SU-DHL-6 (cell line): ENCODE results near the gene EIF4H.

Experiments used
- H2AFZ ChIP-seq: fragments of 200-600 bp; sonication (generic); 2 replicates; pipeline ENCODE4 v1.6.1; 2014; ENCODE audit warnings: low read depth, mild to moderate bottlenecking, moderate library complexity, mixed read lengths, antibody characterized with exemption, low read length; ENCODE audit not compliant: severe bottlenecking
- H3F3A ChIP-seq: fragments of 200-600 bp; shearing (Covaris generic); 2 replicates; pipeline ENCODE4 v1.6.0; 2016; ENCODE audit warnings: antibody characterized with exemption, mild to moderate bottlenecking; ENCODE audit not compliant: insufficient read depth
- H3K27ac ChIP-seq: fragments of 200-600 bp; sonication (generic); 2 replicates; pipeline ENCODE4 v1.5.1; 2016; ENCODE audit warnings: low read depth, mild to moderate bottlenecking, low read length, moderate library complexity, mixed read lengths
- H3K27me3 ChIP-seq: fragments of 200-600 bp; sonication (generic), shearing (Covaris generic); 2 replicates; pipeline ENCODE4 v1.6.0; 2014; ENCODE audit warnings: mild to moderate bottlenecking, low read length
- H3K36me3 ChIP-seq: fragments of 200-600 bp; sonication (generic); 2 replicates; pipeline ENCODE4 v1.6.1; 2014; ENCODE audit warnings: mild to moderate bottlenecking, low read length, mixed read lengths
- H3K4me2 ChIP-seq: fragments of 300-600, 200-600 bp; shearing (Covaris generic), sonication (generic); 2 replicates; pipeline ENCODE4 v1.6.0; 2014; ENCODE audit warnings: low read length, low read depth, mild to moderate bottlenecking; ENCODE audit not compliant: poor library complexity, severe bottlenecking
- H3K4me3 ChIP-seq: fragments of 200-600 bp; sonication (generic); 2 replicates; pipeline ENCODE4 v1.5.1; 2014; ENCODE audit warnings: antibody characterized with exemption, low read length, mild to moderate bottlenecking, mixed read lengths; ENCODE audit not compliant: insufficient read depth, poor library complexity, severe bottlenecking
- H3K79me2 ChIP-seq: fragments of 200-600 bp; sonication (generic); 2 replicates; pipeline ENCODE4 v1.6.1; 2014; ENCODE audit warnings: mild to moderate bottlenecking, low read length, moderate library complexity; ENCODE audit not compliant: insufficient read depth
- H3K9ac ChIP-seq: fragments of 200-600 bp; sonication (generic); 2 replicates; pipeline ENCODE4 v1.7.0; 2014; ENCODE audit warnings: mild to moderate bottlenecking, low read length
- H3K9me2 ChIP-seq: fragments of 200-600 bp; sonication (generic); replicated peaks from 2 replicates; pipeline ENCODE4 v1.6.1; 2014; ENCODE audit warnings: low read length; ENCODE audit not compliant: insufficient read depth
- H3K9me3 ChIP-seq: fragments of 200-600 bp; sonication (generic); 2 replicates; pipeline ENCODE4 v1.6.1; 2014; ENCODE audit warnings: low read length, mixed read lengths; ENCODE audit not compliant: insufficient read depth
- H4K20me1 ChIP-seq: fragments of 200-600 bp; sonication (generic); 2 replicates; pipeline ENCODE4 v1.6.1; 2014; ENCODE audit warnings: low read depth, mild to moderate bottlenecking, antibody characterized with exemption, low read length, moderate library complexity, mixed read lengths
- CTCF ChIP-seq: fragments of 200-600 bp; sonication (generic); IDR thresholded peaks from one replicate; pipeline ENCODE4 v1.5.1; 2017; ENCODE audit warnings: antibody characterized with exemption, mild to moderate bottlenecking, low read length, moderate library complexity; ENCODE audit not compliant: insufficient read depth, poor library complexity, severe bottlenecking
- EZH2phosphoT487 ChIP-seq: fragments of 200-600 bp; sonication (generic), shearing (Covaris generic); conservative IDR thresholded peaks from 2 replicates; pipeline ENCODE4 v1.6.1; 2018; ENCODE audit warnings: mild to moderate bottlenecking, antibody characterized with exemption, low read length, moderate library complexity, mixed read lengths

EIF4H gene

GRCh38 chr7:74212661-74213060 is 38.5 kb downstream of the EIF4H start:
- Histone ChIP-seq H3F3A (peaks cover 16% of the 10 kb centered on the region), H2AFZ (no peak overlapping the region), H3K4me3 (no peak overlapping the region), H3K27me3 (no peaks in the 10 kb centered on the region), H3K36me3 (no peaks in the 10 kb centered on the region), H3K9ac (no peak overlapping the region), H3K4me2 (no peak overlapping the region), H3K27ac (no peak overlapping the region), H3K9me3 (no peaks in the 10 kb centered on the region), H3K9me2 (no peaks in the 10 kb centered on the region), H3K79me2 (peaks cover 8% of the 10 kb centered on the region; the same call in 1 of the 2 replicates), H4K20me1 (no peaks in the 10 kb centered on the region)
- no peak for TF ChIP-seq EZH2phosphoT487
- TF ChIP-seq CTCF, result no peak

GRCh38 chr7:74214816-74215630 is 40.9 kb downstream of the EIF4H start:
- H3K27ac ChIP-seq, result peak overlapping the region; percentile 76
- no peak overlapping the region for H3K4me2 ChIP-seq
- H3K9me2 ChIP-seq, result no peaks in the 10 kb centered on the region
- H3K36me3 ChIP-seq, result no peaks in the 10 kb centered on the region
- H3K4me3 ChIP-seq, result no peak overlapping the region
- TF ChIP-seq CTCF (no peak), EZH2phosphoT487 (no peak)
- H3K9ac ChIP-seq, result no peak overlapping the region
- no peaks in the 10 kb centered on the region for H4K20me1 ChIP-seq
- H3K27me3 ChIP-seq, result no peaks in the 10 kb centered on the region
- peaks cover 8% of the 10 kb centered on the region; the same call in 1 of the 2 replicates for H3K79me2 ChIP-seq
- H3F3A ChIP-seq, result peaks cover 18% of the 10 kb centered on the region
- no peaks in the 10 kb centered on the region for H3K9me3 ChIP-seq
- no peak overlapping the region for H2AFZ ChIP-seq

- no peaks in the 10 kb centered on the region for H3K9me3 ChIP-seq
- no peak overlapping the region for H3K4me3 ChIP-seq
- no peaks in the 10 kb centered on the region for H4K20me1 ChIP-seq
- peaks cover 18% of the 10 kb centered on the region for H3F3A ChIP-seq
- no peak overlapping the region for H2AFZ ChIP-seq
- TF ChIP-seq CTCF (no peak), EZH2phosphoT487 (no peak)
- no peaks in the 10 kb centered on the region for H3K36me3 ChIP-seq
- peak overlapping the region; percentile 32 for H3K4me2 ChIP-seq
- H3K27me3 ChIP-seq, result no peaks in the 10 kb centered on the region
- H3K79me2 ChIP-seq, result peaks cover 8% of the 10 kb centered on the region; the same call in 1 of the 2 replicates
- H3K9ac ChIP-seq, result peak overlapping the region; percentile 39
- H3K9me2 ChIP-seq, result no peaks in the 10 kb centered on the region
- H3K27ac ChIP-seq, result peak overlapping the region; percentile 76
Measured at GRCh38 chr7:74215921-74216320, 41.8 kb downstream of the EIF4H start.
